ENCODE measurements around the gene PSMD5. TPM values are rescaled to one million over a fixed set of nuclear protein-coding genes. Genes with fewer than 3 reads are reported as not detected.
A peak's percentile ranks its signal among the peaks of the same experiment; 100 is the strongest.

PSMD5 gene
- total and polyA plus RNA-seq, 2 donors: 27.6 to 38.0 TPM

DNA sequence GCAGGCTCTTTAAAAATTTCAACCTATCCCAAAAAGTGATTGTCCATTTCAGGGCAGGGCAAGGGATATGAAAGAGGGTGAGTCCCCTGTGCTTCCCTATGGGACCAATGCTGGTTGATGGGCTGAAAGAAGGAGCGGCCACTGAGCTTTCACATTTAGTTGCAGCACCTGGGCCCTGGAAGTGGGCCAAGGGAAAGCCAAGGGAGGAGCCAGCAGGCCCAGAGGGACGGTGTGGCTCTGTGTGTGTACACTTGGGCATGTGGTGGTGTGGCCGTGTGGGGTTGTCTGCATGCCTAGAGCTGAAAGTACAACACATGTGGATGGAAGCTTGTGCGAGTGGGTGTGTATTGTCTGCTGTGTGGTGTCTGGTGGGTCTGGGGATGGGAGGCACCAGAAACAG is 14.0 kb upstream of the PSMD5 start:
- WGBS: 81% methylated on average over 4 of the region's 4 CpGs
- Histone ChIP-seq H3K27ac (ENCODE audit: low read depth) (no peak overlapping the region), H3K4me1 (ENCODE audit: insufficient read depth) (no peaks in the 10 kb centered on the region), H3K36me3 (ENCODE audit: insufficient read depth) (peaks cover 2% of the 10 kb centered on the region), H3K4me3 (ENCODE audit: low read depth, low read length) (no peak overlapping the region)
- no peak for DNase-seq (ENCODE audit: extremely low spot score)

- no peak overlapping the region for H3K27ac ChIP-seq (ENCODE audit: low read depth)
- no peaks in the 10 kb centered on the region for H3K4me1 ChIP-seq (ENCODE audit: insufficient read depth)
- whole genome bisulfite sequencing: 90% methylated on average over 7 of the region's 7 CpGs
- no peak for DNase-seq (ENCODE audit: extremely low spot score)
- H3K4me3 ChIP-seq (ENCODE audit: low read depth, low read length): no peak overlapping the region
- peaks cover 2% of the 10 kb centered on the region for H3K36me3 ChIP-seq (ENCODE audit: insufficient read depth)
Measured at GRCh38 chr9:120855827-120856670, 13.3 kb upstream of the PSMD5 start.

- Histone ChIP-seq H3K27ac (ENCODE audit: low read depth) (no peak overlapping the region), H3K4me3 (ENCODE audit: low read depth, low read length) (no peak overlapping the region), H3K36me3 (ENCODE audit: insufficient read depth) (no peaks in the 10 kb centered on the region), H3K4me1 (ENCODE audit: insufficient read depth) (no peaks in the 10 kb centered on the region)
- DNase-seq (ENCODE audit: extremely low spot score): no peak
- WGBS: 75% methylated on average over 3 of the region's 3 CpGs
Measured at GRCh38 chr9:120854596-120855327, 12.0 kb upstream of the PSMD5 start.

GRCh38 chr9:120853198-120853597 is 10.5 kb upstream of the PSMD5 start:
- DNase-seq (ENCODE audit: extremely low spot score): no peak
- Histone ChIP-seq H3K27ac (ENCODE audit: low read depth) (no peak overlapping the region), H3K4me3 (ENCODE audit: low read depth, low read length) (no peak overlapping the region), H3K4me1 (ENCODE audit: insufficient read depth) (no peaks in the 10 kb centered on the region), H3K36me3 (ENCODE audit: insufficient read depth) (no peaks in the 10 kb centered on the region)
- WGBS: 88% methylated on average over 6 of the region's 6 CpGs

DNA sequence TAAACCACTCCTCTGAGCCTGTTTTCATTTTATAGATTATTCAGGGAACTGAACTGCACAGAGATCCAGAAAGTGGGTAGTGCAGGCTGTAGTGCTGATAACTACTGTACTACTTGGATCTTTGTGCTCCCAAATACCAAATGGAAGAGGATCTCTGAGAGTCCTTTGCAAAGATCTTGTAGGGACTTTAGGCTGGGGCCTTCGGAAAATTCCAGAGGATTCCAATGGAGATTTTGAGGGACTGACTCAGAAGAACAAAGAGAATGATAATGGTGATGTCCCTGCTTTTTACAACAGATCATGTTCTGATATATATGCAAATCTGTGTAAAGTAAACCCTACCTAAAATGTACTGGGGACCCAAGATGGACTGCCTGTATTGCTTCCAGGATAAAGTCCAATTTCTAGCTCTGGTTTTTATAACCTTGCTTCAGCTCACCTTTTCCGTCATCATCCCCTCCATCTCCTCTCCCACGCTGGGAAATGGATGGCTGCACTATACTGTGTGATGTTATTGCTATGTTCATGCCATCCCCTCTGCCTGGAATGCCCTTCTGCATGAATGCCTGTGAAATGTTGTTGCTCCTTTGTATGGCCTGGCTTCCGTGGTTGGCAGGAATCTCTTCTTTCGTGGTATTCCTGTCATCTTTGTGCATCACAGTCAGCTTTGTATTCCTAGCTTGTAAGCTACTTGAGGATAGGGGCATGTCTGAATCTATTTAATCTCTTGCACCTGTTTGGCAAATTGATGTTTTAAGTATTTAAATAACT is 9.7 kb upstream of the PSMD5 start:
- WGBS: 78% methylated on average over 5 of the region's 5 CpGs
- Histone ChIP-seq H3K4me1 (ENCODE audit: insufficient read depth) (no peaks in the 10 kb centered on the region), H3K36me3 (ENCODE audit: insufficient read depth) (no peaks in the 10 kb centered on the region), H3K4me3 (ENCODE audit: low read depth, low read length) (no peak overlapping the region), H3K27ac (ENCODE audit: low read depth) (no peak overlapping the region)
- no peak for DNase-seq (ENCODE audit: extremely low spot score)

- no peaks in the 10 kb centered on the region for H3K4me1 ChIP-seq (ENCODE audit: insufficient read depth)
- H3K4me3 ChIP-seq (ENCODE audit: low read depth, low read length): no peak overlapping the region
- H3K27ac ChIP-seq (ENCODE audit: low read depth): no peak overlapping the region
- no peak for DNase-seq (ENCODE audit: extremely low spot score)
- H3K36me3 ChIP-seq (ENCODE audit: insufficient read depth): no peaks in the 10 kb centered on the region
- WGBS: 97% methylated on average over 1 of the region's 1 CpG
Measured at GRCh38 chr9:120851449-120851848, 8.7 kb upstream of the PSMD5 start.

- H3K36me3 ChIP-seq (ENCODE audit: insufficient read depth): no peaks in the 10 kb centered on the region
- 93% methylated on average over 3 of the region's 3 CpGs for WGBS
- no peaks in the 10 kb centered on the region for H3K4me1 ChIP-seq (ENCODE audit: insufficient read depth)
- H3K27ac ChIP-seq (ENCODE audit: low read depth): no peak overlapping the region
- no peak for DNase-seq (ENCODE audit: extremely low spot score)
- H3K4me3 ChIP-seq (ENCODE audit: low read depth, low read length): no peak overlapping the region
Measured at GRCh38 chr9:120850315-120850714, 7.6 kb upstream of the PSMD5 start.

DNA sequence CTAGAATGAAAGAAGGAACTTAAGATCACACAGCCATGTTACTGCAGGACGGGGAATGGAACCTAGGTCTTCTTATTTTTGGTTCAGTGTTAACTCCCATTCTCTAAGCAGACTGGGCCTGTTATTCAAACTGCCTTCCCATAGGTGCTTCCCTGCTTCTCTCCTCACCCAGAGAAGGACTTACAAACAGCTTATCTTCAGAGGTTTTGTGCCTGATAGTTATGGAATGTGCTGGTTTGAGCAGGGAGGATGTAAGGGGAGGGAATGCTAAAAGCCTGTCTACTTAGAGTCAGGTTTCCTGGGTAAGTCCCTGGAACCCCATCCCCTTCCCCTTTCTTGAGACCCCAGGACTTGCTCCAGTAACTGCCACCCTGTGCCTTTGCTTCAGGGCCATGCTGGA is 4.2 kb upstream of the PSMD5 start:
- H3K4me1 ChIP-seq (ENCODE audit: insufficient read depth): no peaks in the 10 kb centered on the region
- DNase-seq (ENCODE audit: extremely low spot score): no peak
- WGBS: 70% methylated on average over 1 of the region's 1 CpG
- H3K4me3 ChIP-seq (ENCODE audit: low read depth, low read length): no peak overlapping the region
- no peaks in the 10 kb centered on the region for H3K36me3 ChIP-seq (ENCODE audit: insufficient read depth)
- no peak overlapping the region for H3K27ac ChIP-seq (ENCODE audit: low read depth)

GRCh38 chr9:120846251-120846889 is 3.6 kb upstream of the PSMD5 start:
- WGBS: 86% methylated on average over 3 of the region's 3 CpGs

DNA sequence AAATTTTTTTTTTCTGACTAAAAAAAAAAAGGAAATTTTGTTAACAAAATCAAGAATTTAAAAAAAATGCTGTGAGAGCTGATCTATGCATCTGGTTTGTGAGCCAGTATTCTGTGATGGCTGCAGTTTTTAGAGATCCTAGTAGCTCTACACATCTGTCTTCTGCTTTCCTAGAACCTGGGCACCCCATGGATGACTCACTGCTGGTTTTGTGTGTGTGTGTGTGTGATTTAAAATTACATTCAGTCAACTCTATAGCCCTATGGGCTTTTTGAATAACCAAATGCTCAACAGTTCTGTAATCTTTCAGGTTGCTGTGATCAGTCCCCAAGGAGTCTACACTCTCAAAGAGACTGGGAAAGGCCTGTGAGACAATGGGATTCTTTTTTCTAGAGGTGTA is 2.5 kb upstream of the PSMD5 start:
- H3K4me3 ChIP-seq (ENCODE audit: low read depth, low read length): no peak overlapping the region
- no peak overlapping the region for H3K27ac ChIP-seq (ENCODE audit: low read depth)
- DNase-seq (ENCODE audit: extremely low spot score): no peak

More at GRCh38 chr9:120846251-120846889, 3.6 kb upstream of the PSMD5 start:
- DNase-seq (ENCODE audit: extremely low spot score): no peak
- H3K4me1 ChIP-seq (ENCODE audit: insufficient read depth): peaks cover 3% of the 10 kb centered on the region
- no peak overlapping the region for H3K4me3 ChIP-seq (ENCODE audit: low read depth, low read length)
- H3K27ac ChIP-seq (ENCODE audit: low read depth): no peak overlapping the region
- H3K36me3 ChIP-seq (ENCODE audit: insufficient read depth): no peaks in the 10 kb centered on the region

GRCh38 chr9:120841930-120842684 is 615 bp downstream of the PSMD5 start:
- WGBS: 28% methylated on average over 18 of the region's 18 CpGs
- peaks cover 3% of the 10 kb centered on the region for H3K4me1 ChIP-seq (ENCODE audit: insufficient read depth)

More for the DNA sequence above, 2.5 kb upstream of the PSMD5 start:
- Histone ChIP-seq H3K36me3 (ENCODE audit: insufficient read depth) (no peaks in the 10 kb centered on the region), H3K4me1 (ENCODE audit: insufficient read depth) (peaks cover 3% of the 10 kb centered on the region)

GRCh38 chr9:120839146-120839545 is 3.6 kb downstream of the PSMD5 start:
- WGBS: 73% methylated on average over 2 of the region's 2 CpGs
- Histone ChIP-seq H3K4me3 (ENCODE audit: low read depth, low read length) (no peak overlapping the region), H3K27ac (ENCODE audit: low read depth) (no peak overlapping the region), H3K4me1 (ENCODE audit: insufficient read depth) (peaks cover 3% of the 10 kb centered on the region), H3K36me3 (ENCODE audit: insufficient read depth) (no peaks in the 10 kb centered on the region)
- DNase-seq (ENCODE audit: extremely low spot score): no peak

More at GRCh38 chr9:120841930-120842684, 615 bp downstream of the PSMD5 start:
- Histone ChIP-seq H3K36me3 (ENCODE audit: insufficient read depth) (no peaks in the 10 kb centered on the region), H3K27ac (ENCODE audit: low read depth) (peak overlapping the region; percentile 62), H3K4me3 (ENCODE audit: low read depth, low read length) (peak overlapping the region; percentile 69)
- DNase-seq (ENCODE audit: extremely low spot score): no peak

- no peak for DNase-seq (ENCODE audit: extremely low spot score)
- Histone ChIP-seq H3K27ac (ENCODE audit: low read depth) (no peak overlapping the region), H3K4me1 (ENCODE audit: insufficient read depth) (peaks cover 3% of the 10 kb centered on the region), H3K36me3 (ENCODE audit: insufficient read depth) (no peaks in the 10 kb centered on the region), H3K4me3 (ENCODE audit: low read depth, low read length) (no peak overlapping the region)
- 68% methylated on average over 3 of the region's 3 CpGs for WGBS
Measured at GRCh38 chr9:120837921-120838320, 4.8 kb downstream of the PSMD5 start.
